ENCODE data around the gene FGF16.

DNA sequence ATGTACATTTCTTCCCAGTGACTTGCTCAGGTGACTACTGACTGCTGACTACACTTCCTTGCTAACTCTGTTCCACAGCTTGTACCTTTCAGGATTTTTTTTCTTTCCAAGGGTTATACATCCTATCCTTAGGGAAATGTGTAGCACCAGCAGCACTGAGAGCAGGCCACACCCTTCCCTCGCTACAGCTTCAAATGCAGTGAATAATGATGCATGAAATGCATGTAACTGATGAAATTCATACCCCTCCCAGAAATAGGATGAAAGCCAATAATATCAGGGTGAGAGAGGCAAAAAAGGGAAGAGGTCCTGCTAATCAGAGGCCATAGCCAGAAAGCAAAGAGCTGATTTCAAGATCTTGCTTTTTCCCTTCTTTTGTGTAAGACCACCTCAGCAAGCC lies 6.2 kb upstream of the FGF16 start:
- TF ChIP-seq, protein P1, sequence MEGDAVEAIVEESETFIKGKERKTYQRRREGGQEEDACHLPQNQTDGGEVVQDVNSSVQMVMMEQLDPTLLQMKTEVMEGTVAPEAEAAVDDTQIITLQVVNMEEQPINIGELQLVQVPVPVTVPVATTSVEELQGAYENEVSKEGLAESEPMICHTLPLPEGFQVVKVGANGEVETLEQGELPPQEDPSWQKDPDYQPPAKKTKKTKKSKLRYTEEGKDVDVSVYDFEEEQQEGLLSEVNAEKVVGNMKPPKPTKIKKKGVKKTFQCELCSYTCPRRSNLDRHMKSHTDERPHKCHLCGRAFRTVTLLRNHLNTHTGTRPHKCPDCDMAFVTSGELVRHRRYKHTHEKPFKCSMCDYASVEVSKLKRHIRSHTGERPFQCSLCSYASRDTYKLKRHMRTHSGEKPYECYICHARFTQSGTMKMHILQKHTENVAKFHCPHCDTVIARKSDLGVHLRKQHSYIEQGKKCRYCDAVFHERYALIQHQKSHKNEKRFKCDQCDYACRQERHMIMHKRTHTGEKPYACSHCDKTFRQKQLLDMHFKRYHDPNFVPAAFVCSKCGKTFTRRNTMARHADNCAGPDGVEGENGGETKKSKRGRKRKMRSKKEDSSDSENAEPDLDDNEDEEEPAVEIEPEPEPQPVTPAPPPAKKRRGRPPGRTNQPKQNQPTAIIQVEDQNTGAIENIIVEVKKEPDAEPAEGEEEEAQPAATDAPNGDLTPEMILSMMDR (IDR thresholded peaks at IDR 0.05): no peak
- no peak for TF ChIP-seq POLR2A (IDR thresholded peaks at IDR 0.05)

All from vagina (tissue), 2 donors.